DMS 273 (cell line): ENCODE results near the gene MICAL2.

Experiments
- DNase-seq: peaks from one replicate; lab custom pipeline; 2025; ENCODE audit not compliant: unreplicated experiment; lab: John Stamatoyannopoulos, UW

The MICAL2 gene

DNA sequence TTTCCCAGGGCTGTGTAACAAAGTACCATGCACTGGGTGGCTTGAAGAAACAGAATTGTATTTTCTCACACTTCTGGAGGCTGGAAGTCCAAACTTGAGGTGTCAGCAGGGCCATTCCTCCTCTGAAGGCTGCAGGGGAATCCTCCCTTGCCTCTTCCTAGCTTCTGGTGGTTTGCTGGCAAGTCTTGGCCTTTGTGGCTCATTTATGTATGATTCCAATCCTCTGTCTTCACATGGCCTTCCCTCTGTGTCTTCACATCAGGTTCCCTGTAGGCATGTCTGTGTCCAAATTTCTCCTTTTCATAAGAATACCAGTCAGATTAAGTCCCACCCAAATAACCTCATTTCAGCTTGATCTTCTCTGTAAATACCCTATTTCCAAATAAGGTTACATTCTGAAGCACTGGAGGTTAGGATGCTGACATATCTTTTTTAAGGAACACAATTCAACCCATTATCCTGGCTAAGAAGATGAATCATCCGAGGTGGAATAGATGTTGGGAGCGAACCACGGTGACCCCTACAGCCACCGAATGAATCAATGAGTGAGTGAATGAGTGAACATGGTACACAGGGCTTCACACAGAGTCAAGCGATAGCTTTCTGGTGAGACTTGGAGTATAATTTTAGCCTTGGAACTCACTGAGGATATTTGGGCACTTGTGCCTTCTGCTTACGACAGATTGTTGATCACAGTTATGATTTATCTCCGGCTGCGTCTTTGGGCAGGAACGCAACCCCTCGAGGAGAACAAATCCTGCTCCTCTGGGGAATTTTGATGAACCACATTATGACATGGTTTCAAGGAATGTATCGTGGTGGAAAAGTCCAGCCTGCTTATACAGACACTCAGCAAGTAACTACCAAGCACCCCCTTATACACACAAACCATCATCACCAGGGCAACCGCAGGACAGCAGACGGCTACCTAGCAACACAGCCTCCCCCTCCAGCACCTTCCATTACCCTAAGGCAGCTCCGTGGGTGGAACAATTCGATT lies 34.3 kb upstream of the MICAL2 start:
- DNase-seq = no peak

DNA sequence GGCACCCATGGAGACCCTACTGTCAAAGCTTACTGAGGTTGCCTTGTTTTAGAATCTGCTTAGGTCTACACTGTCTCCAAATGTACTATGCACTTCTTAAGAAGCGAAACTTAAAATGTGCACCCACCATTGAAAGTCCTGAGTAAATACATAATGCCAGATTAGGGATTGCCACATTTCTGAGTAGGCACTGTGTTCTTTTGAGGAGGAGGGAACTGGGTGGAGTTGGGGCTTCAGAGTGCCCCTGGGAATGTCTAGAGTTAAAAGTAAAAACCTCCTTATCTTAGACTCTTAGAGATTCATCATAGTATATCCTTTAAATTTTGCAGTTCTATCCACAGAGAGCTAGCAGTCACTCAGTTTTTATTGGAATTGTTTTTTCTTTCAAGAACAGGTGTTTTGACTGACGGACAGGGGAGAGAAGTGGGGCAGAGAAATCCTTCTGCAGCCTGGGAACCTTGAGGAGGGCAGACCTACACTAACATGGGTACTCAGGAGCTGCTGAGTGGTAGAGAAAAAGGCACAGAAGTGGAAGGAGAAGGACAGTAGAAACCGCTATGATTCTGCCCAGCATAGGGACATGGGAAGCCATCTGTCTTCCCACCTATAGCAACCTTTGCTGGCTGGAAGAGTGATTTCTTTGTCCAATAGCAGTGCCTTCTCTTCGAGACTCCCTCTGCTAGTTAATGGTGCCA lies 33.4 kb upstream of the MICAL2 start:
- no peak for DNase-seq

- no peak for DNase-seq
Observed at GRCh38 chr11:12077535-12078280, 32.7 kb upstream of the MICAL2 start.

- no peak for DNase-seq
Observed at GRCh38 chr11:12079726-12080556, 30.4 kb upstream of the MICAL2 start.

DNA sequence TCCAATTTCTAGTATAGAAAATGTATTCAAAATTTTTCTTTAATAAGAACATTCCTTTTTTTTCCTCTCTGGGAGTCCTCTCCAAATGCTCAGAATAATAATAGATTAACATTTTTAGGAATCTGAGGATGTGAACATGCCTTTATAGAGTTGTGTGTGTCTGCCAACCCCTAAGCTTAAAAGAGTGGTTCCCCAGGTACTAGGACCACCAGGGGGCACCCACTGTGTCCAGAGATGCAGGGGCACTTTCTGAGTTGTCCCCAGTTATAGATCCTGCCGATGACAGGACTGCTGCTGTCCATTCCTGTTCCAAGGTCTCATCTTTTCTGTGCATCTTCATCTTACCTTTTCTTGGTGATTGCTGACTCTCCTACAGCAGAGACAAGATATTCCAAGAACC lies 27.0 kb upstream of the MICAL2 start:
- DNase-seq = no peak

DNA sequence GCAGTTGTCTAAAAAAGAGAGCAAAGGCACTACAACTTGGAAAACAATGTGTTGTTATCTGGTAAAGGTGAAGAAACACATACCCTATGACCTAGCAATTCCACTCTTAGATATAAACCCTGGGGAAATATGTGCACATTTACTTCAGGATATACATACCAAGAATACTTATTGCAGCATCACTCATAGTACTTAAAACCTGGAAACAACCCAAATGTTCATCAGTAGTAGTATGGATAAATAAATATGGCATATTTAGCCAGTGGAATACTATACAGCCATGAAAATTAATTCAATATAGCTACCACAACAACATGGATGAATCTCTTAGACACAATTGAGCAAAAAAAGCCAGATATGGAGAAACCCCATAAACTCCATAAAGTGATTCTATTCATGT lies 26.1 kb upstream of the MICAL2 start:
- DNase-seq = no peak

GRCh38 chr11:12085371-12086251 lies 24.8 kb upstream of the MICAL2 start:
- DNase-seq = no peak

- peak; percentile 60 for DNase-seq
Observed at GRCh38 chr11:12086271-12087074, 23.9 kb upstream of the MICAL2 start.

- DNase-seq = peak; percentile 47
Observed at GRCh38 chr11:12087075-12088004, 23.1 kb upstream of the MICAL2 start.

- peak; percentile 23 for DNase-seq
Observed at GRCh38 chr11:12088047-12088481, 22.3 kb upstream of the MICAL2 start.

GRCh38 chr11:12088531-12088930 lies 21.9 kb upstream of the MICAL2 start:
- no peak for DNase-seq

GRCh38 chr11:12089041-12089440 lies 21.3 kb upstream of the MICAL2 start:
- no peak for DNase-seq

- peak; percentile 11 for DNase-seq
Observed at GRCh38 chr11:12089473-12089872, 20.9 kb upstream of the MICAL2 start.

- DNase-seq = peak; percentile 54
Observed at GRCh38 chr11:12090061-12090591, 20.3 kb upstream of the MICAL2 start.

GRCh38 chr11:12090761-12091258 lies 19.6 kb upstream of the MICAL2 start:
- DNase-seq = no peak

DNA sequence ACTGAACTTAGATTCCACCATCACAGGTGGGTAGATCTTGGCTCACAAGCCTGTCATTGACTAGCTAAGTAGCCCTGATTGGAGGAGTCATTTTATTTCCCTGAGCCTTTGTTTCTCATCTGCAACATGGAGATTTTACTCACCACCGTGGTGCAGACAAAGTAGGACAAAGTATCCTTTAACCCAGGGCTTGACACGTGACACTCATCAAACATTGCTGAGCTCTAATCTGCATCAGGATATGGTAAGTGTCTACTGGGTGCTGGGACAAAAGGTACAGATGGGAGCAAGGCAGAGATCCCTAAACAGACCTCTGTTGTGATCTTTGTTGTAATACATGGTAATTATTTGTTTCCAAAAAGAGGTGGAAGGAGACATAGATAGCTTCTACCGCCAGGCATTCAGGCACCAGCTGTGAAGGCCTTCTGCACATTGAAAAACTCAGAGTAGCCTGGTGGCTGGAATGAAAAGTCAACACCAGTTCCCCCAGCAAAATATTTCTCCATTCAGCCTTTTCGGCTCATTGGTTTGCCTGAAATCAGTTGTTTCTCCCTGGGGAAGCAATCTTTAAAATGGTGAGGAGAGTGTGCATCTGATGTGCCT lies 18.3 kb upstream of the MICAL2 start:
- peak; percentile 35 for DNase-seq

GRCh38 chr11:12092714-12093113 lies 17.7 kb upstream of the MICAL2 start:
- DNase-seq = no peak
